H9 (cell line): ENCODE measurements around the gene CSTF1. TPM values are rescaled to one million over a fixed set of nuclear protein-coding genes. Genes with fewer than 3 reads are reported as not detected.

ENCODE experiments used
- DNase-seq: peaks from one replicate; pipeline ENCODE4 v3.0.0-alpha.2; 2017
- H2AFZ ChIP-seq: one replicate; pipeline ENCODE4 v1.6.1; 2013; ENCODE audit warnings: mild to moderate bottlenecking, low read length, control low read depth, moderate library complexity
- H2AK5ac ChIP-seq: 2 replicates; pipeline ENCODE4 v1.6.1; 2013; ENCODE audit warnings: low read length, control low read depth, mixed read lengths; ENCODE audit not compliant: insufficient read length
- H2BK120ac ChIP-seq: one replicate; pipeline ENCODE4 v1.6.1; 2013; ENCODE audit warnings: low read depth, mild to moderate bottlenecking, low read length, control low read depth, inconsistent platforms; ENCODE audit not compliant: poor library complexity, severe bottlenecking
- H2BK12ac ChIP-seq: 2 replicates; pipeline ENCODE4 v1.6.1; 2013; ENCODE audit warnings: low read length, control low read depth, mixed read lengths, low read depth; ENCODE audit not compliant: insufficient read length
- H2BK15ac ChIP-seq: 2 replicates; pipeline ENCODE4 v1.6.1; 2013; ENCODE audit warnings: low read depth, low read length, control low read depth
- H2BK20ac ChIP-seq: one replicate; pipeline ENCODE4 v1.6.1; 2013; ENCODE audit warnings: low read depth, mild to moderate bottlenecking, low read length, control low read depth, inconsistent platforms; ENCODE audit not compliant: poor library complexity, severe bottlenecking
- H2BK5ac ChIP-seq: 2 replicates; pipeline ENCODE4 v1.6.1; 2013; ENCODE audit warnings: low read length, control low read depth, mixed read lengths; ENCODE audit not compliant: insufficient read length
- H3K14ac ChIP-seq: 2 replicates; pipeline ENCODE4 v1.6.1; 2013; ENCODE audit warnings: low read length, control low read depth; ENCODE audit not compliant: insufficient read depth
- H3K18ac ChIP-seq: 2 replicates; pipeline ENCODE4 v1.6.1; 2013; ENCODE audit warnings: low read depth, mild to moderate bottlenecking, mixed read lengths, low read length, control low read depth; ENCODE audit not compliant: insufficient read length
- H3K23ac ChIP-seq: 2 replicates; pipeline ENCODE4 v1.6.1; 2013; ENCODE audit warnings: low read length, control low read depth, mixed read lengths, low read depth; ENCODE audit not compliant: insufficient read length
- H3K23me2 ChIP-seq: 2 replicates; pipeline ENCODE4 v1.6.1; 2013; ENCODE audit warnings: low read depth, mild to moderate bottlenecking, mixed read lengths, low read length, control low read depth; ENCODE audit not compliant: insufficient read length, poor library complexity, severe bottlenecking
- H3K27ac ChIP-seq: 2 replicates; pipeline ENCODE4 v1.5.1; 2013; ENCODE audit warnings: low read length, control low read depth, mixed read lengths, low read depth; ENCODE audit not compliant: insufficient read length
- H3K27me3 ChIP-seq: 2 replicates; pipeline ENCODE4 v1.6.1; 2013; ENCODE audit warnings: low read length, control low read depth, inconsistent platforms; ENCODE audit not compliant: insufficient read depth
- H3K4ac ChIP-seq: 2 replicates; pipeline ENCODE4 v1.6.1; 2013; ENCODE audit warnings: low read depth, mild to moderate bottlenecking, control low read depth, inconsistent platforms, low read length, moderate library complexity
- H3K4me1 ChIP-seq: 2 replicates; pipeline ENCODE4 v1.6.1; 2013; ENCODE audit warnings: low read length, control low read depth, inconsistent platforms; ENCODE audit not compliant: insufficient read depth
- H3K4me2 ChIP-seq: 2 replicates; pipeline ENCODE4 v1.6.1; 2013; ENCODE audit warnings: low read length, control low read depth, mixed read lengths; ENCODE audit not compliant: insufficient read length, insufficient read depth
- H3K56ac ChIP-seq: 2 replicates; pipeline ENCODE4 v1.6.1; 2013; ENCODE audit warnings: low read depth, mild to moderate bottlenecking, mixed read lengths, low read length, control low read depth; ENCODE audit not compliant: insufficient read length
- H3K79me1 ChIP-seq: 2 replicates; pipeline ENCODE4 v1.6.1; 2013; ENCODE audit warnings: low read depth, mild to moderate bottlenecking, moderate library complexity, low read length, control low read depth, inconsistent platforms; ENCODE audit not compliant: insufficient read depth, poor library complexity, severe bottlenecking
- H3K79me2 ChIP-seq: 2 replicates; pipeline ENCODE4 v1.6.1; 2013; ENCODE audit warnings: low read length, control low read depth, inconsistent platforms; ENCODE audit not compliant: insufficient read depth
- H3K9ac ChIP-seq: 2 replicates; pipeline ENCODE4 v1.6.1; 2013; ENCODE audit warnings: low read length, control low read depth, mixed read lengths; ENCODE audit not compliant: insufficient read length; ENCODE audit errors: extremely low read depth
- H3K9me3 ChIP-seq: one replicate; pipeline ENCODE4 v1.6.1; 2013; ENCODE audit warnings: low read depth, low read length, inconsistent platforms; ENCODE audit not compliant: control insufficient read depth
- H3T11ph ChIP-seq: one replicate; pipeline ENCODE4 v1.6.1; 2013; ENCODE audit warnings: mild to moderate bottlenecking, low read length, control low read depth, inconsistent platforms
- H4K20me1 ChIP-seq: one replicate; pipeline ENCODE4 v1.6.1; 2013; ENCODE audit not compliant: control insufficient read depth, insufficient read length, insufficient read depth
- H4K5ac ChIP-seq: 2 replicates; pipeline ENCODE4 v1.6.1; 2013; ENCODE audit warnings: low read depth, mild to moderate bottlenecking, mixed read lengths, low read length, control low read depth; ENCODE audit not compliant: insufficient read length
- H4K8ac ChIP-seq: replicated peaks from 2 replicates; pipeline ENCODE4 v1.6.1; 2013; ENCODE audit warnings: low read length, control low read depth, mixed read lengths, low read depth; ENCODE audit not compliant: insufficient read length
- H4K91ac ChIP-seq: 2 replicates; pipeline ENCODE4 v1.6.1; 2013; ENCODE audit warnings: low read depth, mild to moderate bottlenecking, moderate library complexity, mixed read lengths, low read length, control low read depth; ENCODE audit not compliant: insufficient read length
- H3K27ac Mint-ChIP-seq, 3 experiments: 2 replicates in 2 of 3; 3 replicates in 1 of 3; pipeline ENCODE4 v1.8.0; 2020 to 2021; ENCODE audit warnings: mixed read lengths in 3 of 3, mild to moderate bottlenecking in 1 of 3, moderate library complexity in 1 of 3
- H3K27me3 Mint-ChIP-seq: 2 replicates; pipeline ENCODE4 v1.8.0; 2021; ENCODE audit warnings: low read depth, mild to moderate bottlenecking, moderate library complexity, mixed read lengths
- H3K36me3 Mint-ChIP-seq, 3 experiments: 2 replicates in 2 of 3; 3 replicates in 1 of 3; pipeline ENCODE4 v1.8.0; 2020 to 2021; ENCODE audit warnings: low read depth in 3 of 3, mixed read lengths in 3 of 3; ENCODE audit not compliant: insufficient read depth in 1 of 3
- H3K4me1 Mint-ChIP-seq, 2 experiments: 2 replicates each; pipeline ENCODE4 v1.8.0; 2020; ENCODE audit warnings: mixed read lengths in 2 of 2
- H3K4me3 Mint-ChIP-seq, 2 experiments: 2 replicates in 1 of 2; 3 replicates in 1 of 2; pipeline ENCODE4 v1.8.0; 2020 to 2021; ENCODE audit warnings: mild to moderate bottlenecking in 2 of 2, mixed read lengths in 2 of 2, moderate library complexity in 1 of 2
- H3K9me3 Mint-ChIP-seq, 2 experiments: 2 replicates in 1 of 2; 3 replicates in 1 of 2; pipeline ENCODE4 v1.8.0; 2020; ENCODE audit warnings: mild to moderate bottlenecking in 2 of 2, mixed read lengths in 2 of 2, moderate library complexity in 1 of 2
- WGBS: extraction: QIAGEN DNeasy Blood & Tissue Kit; methylation state at CpG from one replicate; pipeline ENCODE4 v1.1.7; 2013; ENCODE audit warnings: missing lambda C conversion rate, low lambda C conversion rate, mixed read lengths; ENCODE audit not compliant: insufficient read length; ENCODE audit errors: extremely low coverage; 5-methylcytosine and 5-hydroxymethylcytosine counted together
- total RNA-seq: library from RNA; stranded (reverse); gene quantifications from 2 replicates; pipeline ENCODE4 v1.2.1, GENCODE V29; 2021
- TF ChIP-seq, protein P1 (sequence below): fragments of 200-600 bp; sonication (generic); conservative IDR thresholded peaks from 3 replicates; pipeline ENCODE4 v1.8.0; 2021; ENCODE audit warnings: antibody characterized with exemption, mild to moderate bottlenecking

The CSTF1 gene
- total RNA-seq, 1 experiment from 2014 or later: 72.9 TPM

- no peaks in the 10 kb centered on the region for H3K79me2 ChIP-seq
- H3K4ac ChIP-seq: no peak overlapping the region
- H4K5ac ChIP-seq: no peak overlapping the region
- H3K79me1 ChIP-seq: no peaks in the 10 kb centered on the region
- no peak overlapping the region for H3K9ac ChIP-seq
- Mint-ChIP-seq H3K27me3 (peaks cover 39% of the 10 kb centered on the region), H3K4me3 (no peak overlapping the region), H3K27ac (no peak overlapping the region), H3K36me3 (no peaks in the 10 kb centered on the region), H3K4me1 (peaks cover 2 to 4% of the 10 kb centered on the region in 2 experiments; a peak in 3 of 4 replicates), H3K9me3 (no peaks in the 10 kb centered on the region)
- H3K14ac ChIP-seq: no peak overlapping the region; the same call in 1 of the 2 replicates
- H3K4me2 ChIP-seq: no peak overlapping the region
- H2BK20ac ChIP-seq: no peak overlapping the region
- H3K27me3 ChIP-seq: no peaks in the 10 kb centered on the region; the same call in 1 of the 2 replicates
- H2AK5ac ChIP-seq: no peak overlapping the region
- H2AFZ ChIP-seq: no peak overlapping the region
- H3K23ac ChIP-seq: no peak overlapping the region
- H3K4me1 ChIP-seq: no peaks in the 10 kb centered on the region; the same call in 1 of the 2 replicates
- H3K56ac ChIP-seq: no peak overlapping the region
- H2BK15ac ChIP-seq: no peak overlapping the region
- no peaks in the 10 kb centered on the region for H3K9me3 ChIP-seq
- no peak overlapping the region for H2BK12ac ChIP-seq
- TF ChIP-seq, protein P1, sequence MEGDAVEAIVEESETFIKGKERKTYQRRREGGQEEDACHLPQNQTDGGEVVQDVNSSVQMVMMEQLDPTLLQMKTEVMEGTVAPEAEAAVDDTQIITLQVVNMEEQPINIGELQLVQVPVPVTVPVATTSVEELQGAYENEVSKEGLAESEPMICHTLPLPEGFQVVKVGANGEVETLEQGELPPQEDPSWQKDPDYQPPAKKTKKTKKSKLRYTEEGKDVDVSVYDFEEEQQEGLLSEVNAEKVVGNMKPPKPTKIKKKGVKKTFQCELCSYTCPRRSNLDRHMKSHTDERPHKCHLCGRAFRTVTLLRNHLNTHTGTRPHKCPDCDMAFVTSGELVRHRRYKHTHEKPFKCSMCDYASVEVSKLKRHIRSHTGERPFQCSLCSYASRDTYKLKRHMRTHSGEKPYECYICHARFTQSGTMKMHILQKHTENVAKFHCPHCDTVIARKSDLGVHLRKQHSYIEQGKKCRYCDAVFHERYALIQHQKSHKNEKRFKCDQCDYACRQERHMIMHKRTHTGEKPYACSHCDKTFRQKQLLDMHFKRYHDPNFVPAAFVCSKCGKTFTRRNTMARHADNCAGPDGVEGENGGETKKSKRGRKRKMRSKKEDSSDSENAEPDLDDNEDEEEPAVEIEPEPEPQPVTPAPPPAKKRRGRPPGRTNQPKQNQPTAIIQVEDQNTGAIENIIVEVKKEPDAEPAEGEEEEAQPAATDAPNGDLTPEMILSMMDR: no peak
- no peak overlapping the region for H4K8ac ChIP-seq
- no peak overlapping the region for H3K18ac ChIP-seq
- no peaks in the 10 kb centered on the region for H4K20me1 ChIP-seq
- no peak overlapping the region for H2BK5ac ChIP-seq
- no peak overlapping the region for H4K91ac ChIP-seq
- H3K27ac ChIP-seq: no peak overlapping the region
- H3K23me2 ChIP-seq: no peaks in the 10 kb centered on the region
- no peak for DNase-seq
- WGBS: no CpG with 5 or more reads among the region's 7 CpGs
- H2BK120ac ChIP-seq: no peak overlapping the region
- no peak overlapping the region for H3T11ph ChIP-seq
These were observed 25.0 kb downstream of the CSTF1 start for GRCh38 chr20:56417402-56417801.
